Measurements from ENCODE around the gene RSBN1.

RSBN1 gene

GRCh38 chr1:113813218-113813617 is 942 bp upstream of the RSBN1 start:
- ChIA-PET CTCF (interaction anchor here (1.5 kb wide), 1 partner anchor 22 kb away, joined by 3 read pairs; no protein-coding TSS in a partner anchor), POLR2A (interaction anchor here (1.8 to 2.6 kb wide), 3 partner anchors 10 to 91 kb away, joined by 7 to 11 read pairs (median 11); partner anchors contain the start of gene AP4B1)
- DNase-seq (ENCODE audit: extremely low spot score): no peak
- TF ChIP-seq L3MBTL2 (conservative IDR thresholded peaks at IDR 0.05) (no peak), PKNOX1 (IDR thresholded peaks at IDR 0.05) (no peak), HDGF (IDR thresholded peaks at IDR 0.05; ENCODE audit: borderline replicate concordance) (no peak), FOXA1 (IDR thresholded peaks at IDR 0.05) (no peak), ZNF384 (IDR thresholded peaks at IDR 0.05) (no peak), BHLHE40 (IDR thresholded peaks at IDR 0.05; ENCODE audit: borderline replicate concordance) (no peak), SP1 (IDR thresholded peaks at IDR 0.05) (no peak), FOXM1 (IDR thresholded peaks at IDR 0.05; ENCODE audit: borderline replicate concordance) (no peak)

GRCh38 chr1:113812661-113813135 is 422 bp upstream of the RSBN1 start:
- POLR2A ChIA-PET: interaction anchor here (0.6 to 2.6 kb wide), 11 partner anchors 9 to 666 kb away, joined by 3 to 31 read pairs (median 7); partner anchors contain the start of genes AP4B1, HIPK1 and PHTF1
- peak; percentile 35 for DNase-seq (ENCODE audit: extremely low spot score)
- peak; percentile 44; the same call in 1 of the 2 replicates for TF ChIP-seq L3MBTL2 (conservative IDR thresholded peaks at IDR 0.05)
- no peak for TF ChIP-seq FOXA1 (IDR thresholded peaks at IDR 0.05)
- CTCF ChIA-PET: interaction anchor here (1.5 kb wide), 1 partner anchor 23 kb away, joined by 3 read pairs; no protein-coding TSS in a partner anchor

GRCh38 chr1:113811156-113811887 is 954 bp downstream of the RSBN1 start:
- CTCF ChIA-PET: interaction anchor here (0.7 to 0.8 kb wide), 2 partner anchors 129 to 739 kb away, joined by 3 to 4 read pairs; no protein-coding TSS in a partner anchor
- POLR2A ChIA-PET: interaction anchor here (1.9 to 2.6 kb wide), 4 partner anchors 49 to 118 kb away, joined by 8 to 31 read pairs (median 14); partner anchors contain the start of genes AP4B1, HIPK1 and PHTF1
- no peak for TF ChIP-seq LEF1 (IDR thresholded peaks at IDR 0.05; ENCODE audit: borderline replicate concordance)
- no peak for TF ChIP-seq PKNOX1 (IDR thresholded peaks at IDR 0.05)
- no peak for TF ChIP-seq L3MBTL2 (conservative IDR thresholded peaks at IDR 0.05)
- no peak for TF ChIP-seq ELF4 (IDR thresholded peaks at IDR 0.05)
- peak; percentile 10 for DNase-seq (ENCODE audit: extremely low spot score)

- ChIA-PET POLR2A (no interaction called here), CTCF (no interaction called here)
- TF ChIP-seq PKNOX1 (IDR thresholded peaks at IDR 0.05) (peak; percentile 91), ARNT (IDR thresholded peaks at IDR 0.05) (no peak), FOXM1 (IDR thresholded peaks at IDR 0.05; ENCODE audit: borderline replicate concordance) (no peak), CTBP1 (IDR thresholded peaks at IDR 0.05; ENCODE audit: borderline replicate concordance) (peak; percentile 85; the same call in 1 of the 2 replicates), FOXK2 (IDR thresholded peaks at IDR 0.05) (peak; percentile 67; the same call in 1 of the 2 replicates), L3MBTL2 (conservative IDR thresholded peaks at IDR 0.05) (no peak)
- peak; percentile 19 for DNase-seq (ENCODE audit: extremely low spot score)
Observed at GRCh38 chr1:113809670-113810602, 2.3 kb downstream of the RSBN1 start.

GRCh38 chr1:113808450-113809195 is 3.7 kb downstream of the RSBN1 start:
- TF ChIP-seq SP1 (IDR thresholded peaks at IDR 0.05) (no peak), TARDBP (IDR thresholded peaks at IDR 0.05) (no peak)
- DNase-seq (ENCODE audit: extremely low spot score): no peak
- POLR2A ChIA-PET: no interaction called here
- CTCF ChIA-PET: interaction anchor here (0.6 kb wide), 1 partner anchor 95 kb away, joined by 7 read pairs; no protein-coding TSS in a partner anchor

GRCh38 chr1:113805639-113806038 is 6.6 kb downstream of the RSBN1 start:
- ChIA-PET POLR2A (interaction anchor here (1.4 kb wide), 1 partner anchor 45 kb away, joined by 4 read pairs; no protein-coding TSS in a partner anchor), CTCF (no interaction called here)
- TF ChIP-seq PKNOX1 (IDR thresholded peaks at IDR 0.05) (no peak), ZNF384 (IDR thresholded peaks at IDR 0.05) (no peak), SUZ12 (IDR thresholded peaks at IDR 0.05) (no peak), SP1 (IDR thresholded peaks at IDR 0.05) (no peak), FOXA1 (IDR thresholded peaks at IDR 0.05) (no peak), NFRKB (IDR thresholded peaks at IDR 0.05) (no peak)
- DNase-seq (ENCODE audit: extremely low spot score): no peak
